ENCODE measurements around the gene KPNA4. TPM values are rescaled to one million over a fixed set of nuclear protein-coding genes. Genes with fewer than 3 reads are reported as not detected.
"Not testable (repeated sequence)": the region's sequence is repeated elsewhere in the genome, so short reads cannot be mapped to it uniquely, and the experiment has no call there.

Gene KPNA4
- total RNA-seq, 4 donors from 2014 or later, result 19.9 to 34.7 (median 23.4) TPM

DNA sequence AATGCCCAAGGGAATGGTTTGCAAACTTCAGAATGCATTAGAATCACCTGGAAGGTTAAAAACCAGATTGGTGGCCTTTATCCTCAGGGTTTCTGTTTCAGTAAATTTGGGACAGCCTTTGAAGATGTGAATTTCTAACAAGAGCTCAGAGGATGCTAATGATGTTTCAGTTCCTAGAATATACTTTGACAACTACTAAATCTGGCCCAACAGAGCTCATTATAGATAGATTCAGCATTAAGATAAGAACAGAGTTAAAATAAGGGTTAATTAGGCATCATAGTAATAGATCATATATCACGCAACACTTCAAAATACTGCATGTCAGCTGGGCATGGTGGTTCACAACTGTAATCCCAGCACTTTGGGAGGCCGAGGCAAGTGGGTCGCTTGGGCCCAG is 9.3 kb upstream of the KPNA4 start:
- no peak overlapping the region for H3K27ac ChIP-seq

DNA sequence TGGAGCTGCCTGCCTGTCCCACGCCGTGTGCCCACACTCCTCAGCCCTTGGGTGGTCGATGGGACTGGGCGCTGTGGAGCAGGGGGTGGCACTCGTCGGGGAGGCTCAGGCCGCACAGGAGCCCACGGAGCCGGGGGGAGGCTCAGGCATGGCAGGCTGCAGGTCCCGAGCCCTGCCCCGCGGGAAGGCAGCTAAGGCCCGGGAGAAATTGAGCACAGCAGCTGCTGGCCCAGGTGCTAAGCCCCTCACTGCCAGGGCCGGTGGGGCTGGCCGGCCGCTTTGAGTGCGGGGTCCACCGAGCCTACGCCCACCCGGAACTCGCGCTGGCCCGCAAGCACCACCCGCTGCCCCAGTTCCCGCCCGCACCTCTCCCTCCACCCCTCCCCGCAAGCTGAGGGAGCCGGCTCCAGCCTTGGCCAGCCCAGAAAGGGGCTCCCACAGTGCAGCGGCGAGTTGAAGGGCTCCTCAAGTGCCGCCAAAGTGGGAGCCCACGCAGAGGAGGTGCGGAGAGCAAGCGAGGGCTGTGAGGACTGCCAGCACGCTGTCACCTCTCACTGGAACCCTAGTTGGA is 8.7 kb upstream of the KPNA4 start:
- intact Hi-C loops (cut with DNase I), result not testable (repeated sequence)

More for the DNA sequence above, 9.3 kb upstream of the KPNA4 start:
- intact Hi-C loops (cut with DNase I), result no loop called here
- Histone ChIP-seq H3K4me3 (no peak overlapping the region), H3K27me3 (no peaks in the 10 kb centered on the region), H3K9me3 (no peaks in the 10 kb centered on the region), H3K36me3 (no peaks in the 10 kb centered on the region), H3K4me1 (no peaks in the 10 kb centered on the region)
- 89 to 100% methylated on average over 3 of the region's 3 CpGs for WGBS, 2 donors
- no peak for TF ChIP-seq POLR2A (IDR thresholded peaks at IDR 0.05)
- TF ChIP-seq, protein P1, sequence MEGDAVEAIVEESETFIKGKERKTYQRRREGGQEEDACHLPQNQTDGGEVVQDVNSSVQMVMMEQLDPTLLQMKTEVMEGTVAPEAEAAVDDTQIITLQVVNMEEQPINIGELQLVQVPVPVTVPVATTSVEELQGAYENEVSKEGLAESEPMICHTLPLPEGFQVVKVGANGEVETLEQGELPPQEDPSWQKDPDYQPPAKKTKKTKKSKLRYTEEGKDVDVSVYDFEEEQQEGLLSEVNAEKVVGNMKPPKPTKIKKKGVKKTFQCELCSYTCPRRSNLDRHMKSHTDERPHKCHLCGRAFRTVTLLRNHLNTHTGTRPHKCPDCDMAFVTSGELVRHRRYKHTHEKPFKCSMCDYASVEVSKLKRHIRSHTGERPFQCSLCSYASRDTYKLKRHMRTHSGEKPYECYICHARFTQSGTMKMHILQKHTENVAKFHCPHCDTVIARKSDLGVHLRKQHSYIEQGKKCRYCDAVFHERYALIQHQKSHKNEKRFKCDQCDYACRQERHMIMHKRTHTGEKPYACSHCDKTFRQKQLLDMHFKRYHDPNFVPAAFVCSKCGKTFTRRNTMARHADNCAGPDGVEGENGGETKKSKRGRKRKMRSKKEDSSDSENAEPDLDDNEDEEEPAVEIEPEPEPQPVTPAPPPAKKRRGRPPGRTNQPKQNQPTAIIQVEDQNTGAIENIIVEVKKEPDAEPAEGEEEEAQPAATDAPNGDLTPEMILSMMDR (IDR thresholded peaks at IDR 0.05), result no peak
- DNase-seq, result no peak

DNA sequence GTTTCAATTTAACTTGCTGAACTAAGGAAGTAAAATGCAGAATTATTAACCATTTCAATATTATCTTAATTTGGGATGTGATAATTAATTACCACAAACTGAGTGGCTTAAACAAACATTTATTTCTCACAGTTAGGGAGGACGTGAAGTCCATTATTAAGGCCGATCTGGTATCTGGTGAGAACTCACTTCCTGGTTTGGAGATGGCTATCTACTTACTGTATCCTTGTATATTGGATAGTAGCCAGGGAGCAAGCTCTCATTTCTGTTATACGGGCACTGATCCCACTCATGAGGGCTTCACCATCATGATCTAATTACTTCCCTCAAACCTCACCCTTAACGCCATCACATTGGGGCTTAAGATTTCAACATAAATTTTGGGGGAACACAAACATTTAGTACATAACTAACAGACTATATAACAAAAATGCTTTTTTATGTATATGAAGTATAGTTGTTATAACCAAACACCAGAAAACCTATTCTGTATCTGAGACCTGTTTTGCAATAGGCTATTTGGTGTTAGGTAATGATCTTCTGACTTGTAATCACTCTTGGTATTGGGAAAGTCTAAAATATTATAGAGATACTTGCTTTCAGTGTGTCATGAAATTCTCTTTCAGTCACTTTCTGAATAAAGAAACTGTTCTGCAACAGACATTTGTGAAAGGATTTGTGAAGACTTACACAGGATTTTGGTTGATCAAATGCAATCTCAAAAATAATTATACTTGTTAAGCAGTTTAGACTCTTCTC is 4.7 kb upstream of the KPNA4 start:
- peaks cover 0 to 16% (median 3%) of the 10 kb centered on the region in 3 donors for H3K4me1 ChIP-seq
- no peaks in the 10 kb centered on the region for H3K27me3 ChIP-seq
- TF ChIP-seq, protein P1 (IDR thresholded peaks at IDR 0.05), result no peak
- no peak for TF ChIP-seq POLR2A (IDR thresholded peaks at IDR 0.05)
- no peak overlapping the region for H3K4me3 ChIP-seq
- peaks cover 0 to 10% (median 0%) of the 10 kb centered on the region in 3 donors for H3K36me3 ChIP-seq
- no peak overlapping the region for H3K27ac ChIP-seq
- 80 to 86% methylated on average over 4 of the region's 4 CpGs for WGBS, 2 donors
- DNase-seq, result no peak
- H3K9me3 ChIP-seq, result no peaks in the 10 kb centered on the region
- intact Hi-C loops (cut with DNase I), result no loop called here

More for the DNA sequence above, 8.7 kb upstream of the KPNA4 start:
- not testable (repeated sequence) for H3K9me3 ChIP-seq, DNase-seq, H3K27me3 ChIP-seq, H3K4me3 ChIP-seq, H3K4me1 ChIP-seq, H3K27ac ChIP-seq, H3K36me3 ChIP-seq
- WGBS, 2 donors, result no CpG with 5 or more reads among the region's 35 CpGs

- Histone ChIP-seq H3K27me3 (no peaks in the 10 kb centered on the region), H3K4me1 (peaks cover 4 to 20% (median 5%) of the 10 kb centered on the region in 3 donors), H3K27ac (no peak overlapping the region), H3K9me3 (no peaks in the 10 kb centered on the region), H3K4me3 (no peak overlapping the region), H3K36me3 (peaks cover 0 to 10% (median 0%) of the 10 kb centered on the region in 3 donors)
- no peak for DNase-seq
- TF ChIP-seq POLR2A (IDR thresholded peaks at IDR 0.05), result no peak
- TF ChIP-seq, protein P1 (IDR thresholded peaks at IDR 0.05), result no peak
- 93 to 100% methylated on average over 5 of the region's 10 CpGs for WGBS, 2 donors
- intact Hi-C loops (cut with DNase I), result no loop called here
Measured at GRCh38 chr3:160568989-160569388, 3.6 kb upstream of the KPNA4 start.

- no peaks in the 10 kb centered on the region for H3K27me3 ChIP-seq
- H3K36me3 ChIP-seq, result peaks cover 0 to 10% (median 0%) of the 10 kb centered on the region in 3 donors
- H3K4me1 ChIP-seq, result peaks cover 14 to 32% (median 15%) of the 10 kb centered on the region in 3 donors
- no CpG with 5 or more reads among the region's 3 CpGs for WGBS, 2 donors
- DNase-seq, result no peak
- no peak for TF ChIP-seq POLR2A (IDR thresholded peaks at IDR 0.05)
- TF ChIP-seq, protein P1 (IDR thresholded peaks at IDR 0.05), result no peak
- H3K4me3 ChIP-seq, result no peak overlapping the region
- H3K27ac ChIP-seq, result no peak overlapping the region
- intact Hi-C loops (cut with DNase I), result no loop called here
- H3K9me3 ChIP-seq, result no peaks in the 10 kb centered on the region
Measured at GRCh38 chr3:160567774-160568173, 2.4 kb upstream of the KPNA4 start.
